HG03103 (cell line): ENCODE data around the gene NBEAL2.

Experiments used
- ATAC-seq: cut with Tn5 transposase; IDR thresholded peaks from one replicate; pipeline ENCODE4 v1.9.1; 2021; ENCODE audit warnings: low read depth; ENCODE audit not compliant: unreplicated experiment

The NBEAL2 gene

DNA sequence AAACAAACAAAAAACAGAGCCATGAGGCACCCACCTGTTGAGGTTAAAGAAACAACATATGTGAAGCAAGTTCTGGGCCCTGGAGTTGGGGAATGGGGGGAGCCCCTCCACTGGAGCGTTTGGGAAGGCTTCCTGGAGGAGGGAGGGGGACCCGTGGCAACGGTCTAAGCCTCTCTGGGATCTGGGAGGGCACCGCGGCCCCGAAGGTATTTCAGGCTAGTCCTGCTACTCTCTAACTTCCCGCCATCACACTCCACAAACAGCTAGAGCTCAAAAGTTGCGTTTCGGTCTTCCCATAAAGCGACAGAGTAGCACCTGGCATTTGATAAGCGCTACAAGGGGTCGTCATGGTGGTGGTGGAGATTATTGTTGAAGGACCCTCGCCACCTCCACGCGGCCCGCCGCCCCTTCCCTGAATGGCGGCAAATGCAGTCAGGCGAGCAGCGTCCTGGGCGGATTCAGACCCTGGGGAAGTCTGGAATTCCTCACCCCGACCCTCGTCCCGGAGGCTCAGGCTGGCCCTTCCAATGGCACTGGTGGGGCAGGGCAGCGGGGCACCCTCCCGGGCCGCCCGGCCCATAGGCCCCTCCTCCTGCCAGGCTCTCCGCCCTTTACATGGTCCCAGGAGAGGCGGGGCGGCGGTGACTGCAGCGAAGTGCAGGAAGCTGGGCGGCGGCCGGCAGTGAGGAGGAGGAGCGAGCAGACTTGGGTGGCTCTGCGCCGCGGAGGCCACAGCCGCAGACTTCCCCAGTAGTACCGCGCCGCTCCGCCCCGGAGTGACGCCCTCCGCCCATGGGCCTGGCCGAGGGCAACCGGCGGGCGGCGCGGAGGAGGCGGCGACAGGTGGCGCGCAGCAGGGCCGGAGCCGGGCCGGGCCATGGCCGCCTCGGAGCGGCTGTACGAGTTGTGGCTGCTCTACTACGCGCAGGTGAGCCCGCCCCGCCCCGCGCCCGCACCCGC lies at the start of gene NBEAL2:
NBEAL2 (plus strand) TSS at position 682 of the 960 bp plus-strand sequence; CDS start at position 878, 196 bp downstream.
- peak; percentile 59 for ATAC-seq

DNA sequence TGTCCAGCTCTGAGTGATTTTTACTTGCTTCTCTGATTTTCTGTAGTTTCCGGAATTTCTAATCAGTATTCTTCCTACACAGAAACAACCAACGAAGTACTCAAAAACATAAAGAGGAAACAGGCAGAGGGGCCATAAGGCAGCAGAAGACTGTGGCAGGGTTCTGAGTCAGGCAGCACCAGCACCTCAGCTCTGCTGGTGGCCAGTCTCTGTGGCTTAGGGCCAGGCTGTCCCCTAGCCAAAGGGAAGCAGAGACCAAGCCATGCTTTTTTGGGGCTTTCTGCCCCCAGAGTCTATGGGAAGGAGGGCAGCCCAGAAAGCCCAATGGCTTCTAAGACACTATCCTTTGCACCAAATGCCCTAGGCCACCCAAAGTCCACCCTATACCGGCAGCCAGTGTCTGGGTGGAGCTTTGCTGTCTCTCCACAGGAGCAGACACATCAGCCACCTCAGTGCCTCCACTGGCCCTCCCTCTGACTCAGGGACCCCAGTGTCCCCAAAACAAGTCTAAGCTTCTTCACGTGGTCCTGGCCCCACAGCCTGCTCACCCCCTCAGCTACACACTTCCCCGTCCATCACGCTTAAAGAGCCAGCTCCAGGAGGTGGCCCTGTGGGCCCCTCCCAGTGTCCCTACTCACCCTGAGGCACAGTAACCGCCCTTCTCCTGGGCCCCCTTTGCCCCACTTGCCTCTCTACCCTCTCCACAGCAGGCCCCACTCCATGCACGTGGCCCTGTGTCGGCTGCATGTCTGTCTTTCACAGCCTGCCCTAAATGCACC lies 49.1 kb upstream of the NBEAL2 start:
- ATAC-seq: no peak

DNA sequence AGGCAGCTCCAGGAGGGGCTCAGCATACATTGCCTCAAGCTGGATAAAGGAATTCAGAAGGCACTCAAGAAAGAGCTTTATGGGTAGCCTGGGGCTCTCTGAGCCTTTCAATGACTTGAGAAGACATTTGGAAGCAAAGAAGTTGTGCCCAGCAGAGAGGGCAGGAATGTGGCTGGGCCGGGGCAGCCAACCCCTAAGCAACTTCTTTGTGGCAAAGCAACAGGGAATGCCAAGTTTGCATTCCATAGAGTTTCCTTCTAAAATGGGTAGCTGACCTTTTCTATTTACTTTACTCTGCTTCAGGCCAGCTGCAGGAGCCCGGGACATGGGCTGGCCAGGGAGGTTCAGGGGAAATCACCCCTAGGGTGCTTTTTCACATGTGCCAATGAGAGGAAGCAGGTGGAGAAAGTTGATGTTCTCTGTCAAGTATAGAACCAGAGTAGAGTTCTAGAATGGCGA lies 48.5 kb upstream of the NBEAL2 start:
- ATAC-seq: no peak

GRCh38 chr3:46931631-46932331 lies 47.7 kb upstream of the NBEAL2 start:
- no peak for ATAC-seq

GRCh38 chr3:46932455-46933225 lies 46.8 kb upstream of the NBEAL2 start:
- ATAC-seq: no peak

- no peak for ATAC-seq
Measured at GRCh38 chr3:46933261-46933660, 46.2 kb upstream of the NBEAL2 start.

DNA sequence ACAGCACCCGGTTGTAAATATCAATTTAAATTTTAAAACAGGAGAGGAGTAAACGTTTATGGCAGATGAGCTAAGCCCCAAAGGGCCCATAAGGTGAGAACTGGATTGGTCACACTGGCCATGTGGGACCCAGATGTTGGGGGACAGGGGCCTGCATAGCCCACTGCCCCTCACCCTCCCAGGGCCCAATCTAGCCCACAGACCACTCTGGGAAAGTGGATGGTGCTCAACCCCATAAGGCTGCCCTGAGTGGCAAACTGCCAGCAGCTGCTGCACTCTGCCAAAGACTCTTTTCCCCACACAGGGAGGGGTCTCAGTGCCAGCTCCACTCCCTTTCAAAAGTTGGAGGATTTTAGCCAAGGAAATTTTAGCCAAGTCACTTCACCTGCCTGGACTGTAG lies 45.4 kb upstream of the NBEAL2 start:
- no peak for ATAC-seq

GRCh38 chr3:46934498-46935167 lies 44.8 kb upstream of the NBEAL2 start:
- no peak for ATAC-seq

GRCh38 chr3:46935168-46935858 lies 44.2 kb upstream of the NBEAL2 start:
- ATAC-seq: no peak

DNA sequence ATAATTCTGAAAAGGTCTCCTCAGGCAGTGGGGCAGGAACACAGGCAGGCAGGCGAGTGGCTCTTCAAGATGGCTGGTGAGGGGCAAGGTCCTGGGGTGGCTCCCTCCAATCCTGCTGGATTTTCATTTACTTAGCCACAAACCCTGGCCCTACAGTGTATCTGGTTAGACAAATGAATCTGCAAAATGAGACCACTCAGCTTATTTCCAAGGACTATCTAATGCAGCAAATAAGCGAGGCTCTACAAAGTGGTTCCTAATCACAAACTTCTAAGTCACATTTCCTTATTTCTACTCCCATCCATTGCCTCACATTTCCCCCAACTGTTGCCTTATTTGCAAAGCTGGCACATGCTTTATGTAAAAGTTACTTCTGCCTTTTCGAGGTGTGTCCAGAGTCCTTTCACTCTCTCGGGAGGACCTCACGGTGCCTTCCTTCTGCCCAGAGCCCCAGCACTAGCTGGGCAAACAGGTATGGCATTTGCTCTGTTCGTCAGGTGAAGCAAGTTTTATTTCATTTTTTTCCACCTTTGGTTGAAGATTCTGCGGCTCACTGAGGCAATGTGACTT lies 43.4 kb upstream of the NBEAL2 start:
- no peak for ATAC-seq

- ATAC-seq: no peak
Measured at GRCh38 chr3:46936733-46937250, 42.7 kb upstream of the NBEAL2 start.

- ATAC-seq: no peak
Measured at GRCh38 chr3:46938118-46938517, 41.3 kb upstream of the NBEAL2 start.

GRCh38 chr3:46939578-46940445 lies 39.7 kb upstream of the NBEAL2 start:
- no peak for ATAC-seq

DNA sequence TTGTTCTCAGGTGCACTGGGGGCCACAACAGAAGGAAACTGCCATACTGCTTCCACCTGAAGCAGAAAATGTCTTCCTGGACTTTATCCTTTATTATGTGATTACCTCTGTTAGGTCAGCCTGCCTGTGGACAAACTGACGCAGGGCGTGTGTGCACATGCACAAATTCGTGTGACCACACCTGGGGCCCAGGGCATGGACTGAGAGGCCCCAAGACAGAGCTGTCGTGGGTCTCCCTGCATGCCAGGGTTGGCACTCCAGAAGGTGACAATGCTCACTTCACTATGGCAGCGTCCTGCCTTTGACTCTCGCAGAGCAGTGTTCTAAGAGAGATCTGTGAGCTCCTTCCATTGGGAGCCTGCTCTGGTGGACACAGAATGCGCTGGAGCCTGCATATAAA lies 37.4 kb upstream of the NBEAL2 start:
- ATAC-seq: no peak

DNA sequence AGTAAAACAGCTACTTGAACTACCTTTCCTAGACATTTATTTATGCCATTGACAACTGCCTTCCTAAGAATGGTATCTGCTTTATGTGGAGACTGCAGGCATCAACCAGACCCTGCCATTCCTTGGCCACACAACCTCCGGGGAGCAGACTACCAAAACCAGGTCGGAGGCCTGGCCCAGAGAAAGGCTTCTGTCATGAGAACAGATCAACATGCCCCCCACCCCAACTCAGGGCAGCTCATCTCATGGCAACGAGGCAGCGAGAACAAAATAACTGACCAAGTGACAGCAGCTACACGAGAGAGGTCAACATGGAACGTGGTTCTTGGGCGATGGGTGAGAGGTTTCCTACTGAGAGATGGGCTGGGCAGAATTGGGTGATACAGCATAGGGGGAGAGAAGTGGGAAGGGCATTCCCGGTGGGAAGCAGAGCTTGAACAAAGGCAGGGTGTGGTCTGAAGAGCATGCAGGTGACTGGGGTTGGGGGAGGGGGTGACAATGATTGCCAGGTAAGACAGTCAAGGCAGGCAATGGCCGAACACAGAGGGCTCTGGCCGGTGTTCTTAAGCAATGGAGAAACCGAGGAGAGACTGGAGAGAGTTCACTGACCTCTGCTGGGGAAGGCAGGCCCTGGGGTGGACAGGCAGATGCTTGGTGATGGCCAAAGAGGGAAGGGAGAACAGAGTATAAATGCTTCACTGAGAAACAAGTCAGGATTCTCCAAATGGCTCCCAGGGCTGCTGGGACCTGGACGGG lies 36.8 kb upstream of the NBEAL2 start:
- no peak for ATAC-seq

GRCh38 chr3:46943237-46944187 lies 36.0 kb upstream of the NBEAL2 start:
- no peak for ATAC-seq
